Nephron progenitor cell (in vitro differentiated cells): ENCODE measurements around the gene COA8.
A peak's percentile ranks its signal among the peaks of the same experiment; 100 is the strongest.

Source experiments
- DNase-seq: peaks from one replicate; pipeline ENCODE4 v3.0.0; 2021
- H3K27ac Mint-ChIP-seq: 2 replicates; pipeline ENCODE4 v1.8.0; 2021; ENCODE audit warnings: mild to moderate bottlenecking, moderate library complexity, mixed read lengths
- H3K27me3 Mint-ChIP-seq: 2 replicates; pipeline ENCODE4 v1.8.0; 2021; ENCODE audit warnings: mild to moderate bottlenecking, low read depth, mixed read lengths; ENCODE audit not compliant: poor library complexity
- H3K36me3 Mint-ChIP-seq: 2 replicates; pipeline ENCODE4 v1.8.0; 2021; ENCODE audit warnings: low read depth, mixed read lengths
- H3K4me1 Mint-ChIP-seq: 2 replicates; pipeline ENCODE4 v1.8.0; 2021; ENCODE audit warnings: mixed read lengths
- H3K4me3 Mint-ChIP-seq: 2 replicates; pipeline ENCODE4 v1.8.0; 2021; ENCODE audit warnings: mild to moderate bottlenecking, moderate library complexity, mixed read lengths
- H3K9me3 Mint-ChIP-seq: 2 replicates; pipeline ENCODE4 v1.8.0; 2021; ENCODE audit warnings: mild to moderate bottlenecking, moderate library complexity, mixed read lengths
- TF ChIP-seq, protein P1 (sequence below): fragments of 200-600 bp; sonication (generic); IDR thresholded peaks from 2 replicates; pipeline ENCODE4 v1.5.0; 2021; ENCODE audit warnings: antibody characterized with exemption

COA8 gene

DNA sequence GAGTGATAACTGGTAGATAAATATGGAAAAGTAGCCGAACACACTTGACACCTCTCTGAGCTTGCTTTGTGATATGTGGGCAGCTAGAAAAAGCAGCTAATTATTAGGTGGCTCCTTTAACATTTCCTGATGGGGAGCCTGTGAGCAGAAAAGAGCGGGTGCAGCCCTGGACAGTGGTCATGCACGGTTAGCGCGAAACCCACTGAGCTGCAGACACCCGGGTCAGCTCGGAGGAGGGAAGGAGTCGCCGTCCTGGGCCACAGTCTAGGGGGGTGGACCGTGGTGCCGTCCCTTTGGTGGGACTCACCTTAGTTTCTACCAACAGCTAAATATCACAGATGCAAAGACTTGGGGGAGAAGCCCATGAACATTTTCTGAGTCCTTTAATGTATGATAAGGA is 6.6 kb downstream of the COA8 start:
- TF ChIP-seq, protein P1, sequence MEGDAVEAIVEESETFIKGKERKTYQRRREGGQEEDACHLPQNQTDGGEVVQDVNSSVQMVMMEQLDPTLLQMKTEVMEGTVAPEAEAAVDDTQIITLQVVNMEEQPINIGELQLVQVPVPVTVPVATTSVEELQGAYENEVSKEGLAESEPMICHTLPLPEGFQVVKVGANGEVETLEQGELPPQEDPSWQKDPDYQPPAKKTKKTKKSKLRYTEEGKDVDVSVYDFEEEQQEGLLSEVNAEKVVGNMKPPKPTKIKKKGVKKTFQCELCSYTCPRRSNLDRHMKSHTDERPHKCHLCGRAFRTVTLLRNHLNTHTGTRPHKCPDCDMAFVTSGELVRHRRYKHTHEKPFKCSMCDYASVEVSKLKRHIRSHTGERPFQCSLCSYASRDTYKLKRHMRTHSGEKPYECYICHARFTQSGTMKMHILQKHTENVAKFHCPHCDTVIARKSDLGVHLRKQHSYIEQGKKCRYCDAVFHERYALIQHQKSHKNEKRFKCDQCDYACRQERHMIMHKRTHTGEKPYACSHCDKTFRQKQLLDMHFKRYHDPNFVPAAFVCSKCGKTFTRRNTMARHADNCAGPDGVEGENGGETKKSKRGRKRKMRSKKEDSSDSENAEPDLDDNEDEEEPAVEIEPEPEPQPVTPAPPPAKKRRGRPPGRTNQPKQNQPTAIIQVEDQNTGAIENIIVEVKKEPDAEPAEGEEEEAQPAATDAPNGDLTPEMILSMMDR: no peak
- Mint-ChIP-seq H3K36me3 (peaks cover 11% of the 10 kb centered on the region), H3K27me3 (no peaks in the 10 kb centered on the region), H3K4me1 (peaks cover 25% of the 10 kb centered on the region), H3K9me3 (no peaks in the 10 kb centered on the region), H3K4me3 (no peak overlapping the region), H3K27ac (peak overlapping the region; percentile 5)
- peak; percentile 32 for DNase-seq

- no peak for DNase-seq
- peaks cover 31% of the 10 kb centered on the region for H3K36me3 Mint-ChIP-seq
- H3K27me3 Mint-ChIP-seq: no peaks in the 10 kb centered on the region
- H3K4me3 Mint-ChIP-seq: no peak overlapping the region
- TF ChIP-seq, protein P1: no peak
- peak overlapping the region; percentile 67 for H3K27ac Mint-ChIP-seq
- H3K4me1 Mint-ChIP-seq: peaks cover 38% of the 10 kb centered on the region
- H3K9me3 Mint-ChIP-seq: no peaks in the 10 kb centered on the region
Measured at GRCh38 chr14:103574104-103574503, 11.3 kb downstream of the COA8 start.

GRCh38 chr14:103574707-103575285 is 12.0 kb downstream of the COA8 start:
- Mint-ChIP-seq H3K27ac (peak overlapping the region; percentile 83), H3K36me3 (peaks cover 31% of the 10 kb centered on the region), H3K9me3 (no peaks in the 10 kb centered on the region), H3K4me1 (peaks cover 34% of the 10 kb centered on the region), H3K27me3 (no peaks in the 10 kb centered on the region), H3K4me3 (no peak overlapping the region)
- DNase-seq: no peak
- TF ChIP-seq, protein P1: no peak

- Mint-ChIP-seq H3K36me3 (peaks cover 33% of the 10 kb centered on the region), H3K4me1 (peaks cover 30% of the 10 kb centered on the region), H3K27ac (peak overlapping the region; percentile 97), H3K4me3 (no peak overlapping the region), H3K9me3 (no peaks in the 10 kb centered on the region), H3K27me3 (no peaks in the 10 kb centered on the region)
- peak; percentile 73 for DNase-seq
- TF ChIP-seq, protein P1: no peak
Measured at GRCh38 chr14:103576371-103577024, 13.7 kb downstream of the COA8 start.

DNA sequence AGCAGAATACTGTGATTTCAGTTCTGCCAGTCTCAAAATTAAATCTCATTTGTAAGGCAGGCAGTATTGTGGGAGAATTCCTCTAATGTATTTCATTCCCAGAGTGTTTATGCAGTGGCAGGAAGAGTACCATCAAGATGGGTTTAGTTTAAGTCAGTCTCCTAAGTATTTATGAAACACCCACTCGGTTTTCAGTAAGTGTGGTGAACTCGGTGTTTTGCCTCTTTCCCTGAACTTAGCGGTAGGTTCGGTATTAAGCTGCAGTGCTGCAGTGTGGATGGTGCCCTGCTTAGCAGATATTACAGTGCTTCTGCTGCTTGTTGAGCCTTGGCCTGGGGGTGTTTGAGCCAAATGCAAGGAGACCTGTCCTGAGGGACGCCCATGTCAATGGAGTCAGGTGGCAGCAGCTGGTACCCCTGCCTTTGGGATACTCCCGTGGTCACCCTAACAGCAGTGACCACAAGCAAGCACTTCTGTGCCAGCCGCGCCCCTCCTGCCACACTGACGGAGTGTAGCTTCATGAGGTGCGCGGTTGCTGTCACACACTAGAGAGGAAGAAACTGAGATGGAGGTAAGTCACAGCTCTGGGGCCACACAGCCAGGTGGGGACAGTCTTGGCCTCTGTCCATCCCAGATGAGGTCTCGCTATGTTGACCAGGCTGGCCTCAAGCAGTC is 15.8 kb downstream of the COA8 start:
- Mint-ChIP-seq H3K9me3 (peaks cover 5% of the 10 kb centered on the region), H3K4me3 (no peak overlapping the region), H3K36me3 (peaks cover 45% of the 10 kb centered on the region), H3K27me3 (no peaks in the 10 kb centered on the region), H3K4me1 (peaks cover 30% of the 10 kb centered on the region), H3K27ac (no peak overlapping the region)
- TF ChIP-seq, protein P1: no peak
- no peak for DNase-seq
